Activated CD8-positive, alpha-beta T cell treated with anti-CD3 and anti-CD28 coated beads, Interleukin-2, amount 10 ng/mL, durations not matched to agents 7 days and 5 days (primary cell): ENCODE measurements around the gene NFIC. TPM values are rescaled to one million over a fixed set of nuclear protein-coding genes. Genes with fewer than 3 reads are reported as not detected.
A peak's percentile ranks its signal among the peaks of the same experiment; 100 is the strongest.

Source experiments
- ATAC-seq: fragments of 150-1000 bp; cut with Tn5 transposase; one replicate; pipeline ENCODE4 v1.10.0; 2021; ENCODE audit warnings: moderate library complexity
- CTCF ChIA-PET: fragments of 350-600 bp; sonication (Branson Sonifier 250); formaldehyde crosslinking; loops from one replicate; lab custom pipeline; 2021; ENCODE audit warnings: antibody characterized with exemption; lab: Charles Lee
- POLR2A ChIA-PET: fragments of 350-600 bp; sonication (Branson Sonifier 250); formaldehyde crosslinking; loops from one replicate; lab custom pipeline; 2021; ENCODE audit warnings: antibody characterized with exemption; lab: Charles Lee
- DNase-seq: peaks from one replicate; pipeline ENCODE4 v3.0.0-alpha.2; 2020
- H3K27ac Mint-ChIP-seq: one replicate; pipeline ENCODE4 v1.8.0; 2021; ENCODE audit warnings: mild to moderate bottlenecking, mixed read lengths
- H3K27me3 Mint-ChIP-seq: one replicate; pipeline ENCODE4 v1.8.0; 2021; ENCODE audit warnings: low read depth, mixed read lengths
- H3K36me3 Mint-ChIP-seq: one replicate; pipeline ENCODE4 v1.8.0; 2021; ENCODE audit warnings: low read depth, mixed read lengths
- H3K4me1 Mint-ChIP-seq: one replicate; pipeline ENCODE4 v1.8.0; 2021; ENCODE audit warnings: low read depth, mixed read lengths
- H3K4me3 Mint-ChIP-seq: one replicate; pipeline ENCODE4 v1.8.0; 2021; ENCODE audit warnings: mild to moderate bottlenecking, mixed read lengths
- H3K9me3 Mint-ChIP-seq: one replicate; pipeline ENCODE4 v1.8.0; 2022; ENCODE audit warnings: mixed read lengths; ENCODE audit not compliant: insufficient read depth
- total RNA-seq, 2 experiments: library from RNA; stranded (reverse); gene quantifications; one replicate each; pipeline ENCODE4 v1.2.3, GENCODE V29; 2021

NFIC gene
- total RNA-seq, 2 experiments from 2014 or later: 13.4 to 14.0 TPM

GRCh38 chr19:3494051-3494450, 127.7 kb downstream of the NFIC start:
- peak; percentile 59 for ATAC-seq
- CTCF ChIA-PET: interaction anchor here (2.0 kb wide), 1 partner anchor 9 kb away, joined by 9 read pairs; no protein-coding TSS in a partner anchor
- H3K27me3 Mint-ChIP-seq: no peaks in the 10 kb centered on the region
- peak; percentile 45 for DNase-seq
- H3K4me1 Mint-ChIP-seq: peaks cover 17% of the 10 kb centered on the region
- H3K4me3 Mint-ChIP-seq: no peak overlapping the region
- no peak overlapping the region for H3K27ac Mint-ChIP-seq
- H3K9me3 Mint-ChIP-seq: no peaks in the 10 kb centered on the region
- POLR2A ChIA-PET: interaction anchor here (1.0 kb wide), 1 partner anchor 15 kb away, joined by 5 read pairs; no protein-coding TSS in a partner anchor
- H3K36me3 Mint-ChIP-seq: peaks cover 36% of the 10 kb centered on the region

DNA sequence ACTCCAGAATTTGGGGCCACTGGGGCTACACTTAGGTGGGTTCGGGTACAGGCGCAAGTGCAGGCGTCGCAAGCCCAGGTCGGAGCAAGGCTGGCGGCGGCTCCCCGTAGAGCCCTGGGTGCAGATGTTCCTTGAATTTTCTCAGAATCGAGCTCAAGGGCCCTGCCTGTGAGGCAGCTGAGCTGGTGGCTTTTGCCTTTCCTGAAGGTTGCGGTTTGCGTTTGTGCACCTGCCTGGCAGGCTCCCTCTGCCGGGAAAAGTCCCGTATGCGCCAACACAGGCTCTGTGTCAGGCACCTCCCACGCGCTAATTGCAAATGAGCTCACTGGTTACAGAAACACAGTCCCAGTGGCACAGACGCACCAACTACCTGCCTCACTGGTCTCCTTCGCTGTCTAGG, 128.2 kb downstream of the NFIC start:
- peak; percentile 43 for DNase-seq
- Mint-ChIP-seq H3K4me3 (no peak overlapping the region), H3K4me1 (peaks cover 20% of the 10 kb centered on the region), H3K36me3 (peaks cover 36% of the 10 kb centered on the region), H3K27ac (no peak overlapping the region), H3K27me3 (no peaks in the 10 kb centered on the region), H3K9me3 (no peaks in the 10 kb centered on the region)
- POLR2A ChIA-PET: interaction anchor here (0.8 to 1.0 kb wide), 2 partner anchors 9 to 15 kb away, joined by 3 to 5 read pairs; no protein-coding TSS in a partner anchor
- CTCF ChIA-PET: interaction anchor here (0.6 to 2.0 kb wide), 2 partner anchors 9 to 215 kb away, joined by 3 to 9 read pairs; no protein-coding TSS in a partner anchor
- ATAC-seq: peak; percentile 38

GRCh38 chr19:3496392-3497273, 130.2 kb downstream of the NFIC start:
- CTCF ChIA-PET: interaction anchor here (10.1 kb wide), 1 partner anchor 11 kb away, joined by 62 read pairs; the partner anchor contains the start of gene SMIM44
- no peak for ATAC-seq
- Mint-ChIP-seq H3K9me3 (no peaks in the 10 kb centered on the region), H3K27me3 (no peaks in the 10 kb centered on the region), H3K36me3 (peaks cover 39% of the 10 kb centered on the region), H3K4me1 (peaks cover 32% of the 10 kb centered on the region), H3K4me3 (no peak overlapping the region), H3K27ac (peak overlapping the region; percentile 21)
- POLR2A ChIA-PET: no interaction called here
- no peak for DNase-seq

DNA sequence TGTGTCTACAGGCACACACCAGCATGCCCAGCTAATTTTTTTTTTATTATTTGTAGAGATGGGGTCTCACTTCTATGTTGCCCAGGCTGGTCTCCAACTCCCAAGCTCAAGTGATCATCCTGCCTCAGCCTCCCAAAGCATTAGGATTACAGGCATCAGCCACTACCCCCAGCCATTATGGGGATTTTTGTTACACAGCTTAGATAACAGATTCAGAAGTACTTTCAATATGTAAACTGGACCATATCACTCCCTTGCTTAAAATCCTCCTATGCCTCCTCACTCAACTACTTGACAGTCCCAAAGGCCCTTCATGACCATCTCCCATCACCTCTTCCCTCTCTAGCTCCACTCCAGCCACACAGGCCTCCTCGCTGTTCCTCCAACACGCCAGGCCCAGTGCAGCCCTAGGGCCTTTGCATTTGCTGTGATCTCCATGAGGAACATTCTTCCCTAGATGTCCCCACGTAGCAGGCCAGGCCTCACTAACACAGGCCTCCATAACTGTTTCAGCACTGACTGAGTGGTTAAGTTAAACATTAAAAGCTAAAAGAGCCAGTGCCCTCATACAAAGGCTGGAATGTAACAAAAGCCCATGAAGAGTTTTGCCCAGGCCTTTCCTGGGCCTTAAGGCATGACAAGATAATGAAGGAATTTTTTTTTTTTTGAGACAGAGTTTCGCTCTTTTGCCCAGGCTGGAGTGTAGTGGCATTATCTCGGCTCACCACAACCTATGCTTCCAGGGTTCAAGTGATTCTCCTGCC, 131.6 kb downstream of the NFIC start:
- no peak for ATAC-seq
- Mint-ChIP-seq H3K4me1 (peaks cover 32% of the 10 kb centered on the region), H3K27me3 (no peaks in the 10 kb centered on the region), H3K9me3 (no peaks in the 10 kb centered on the region), H3K27ac (peak overlapping the region; percentile 5), H3K36me3 (peaks cover 36% of the 10 kb centered on the region), H3K4me3 (no peak overlapping the region)
- CTCF ChIA-PET: interaction anchor here (10.1 kb wide), 1 partner anchor 13 kb away, joined by 62 read pairs; the partner anchor contains the start of gene SMIM44
- POLR2A ChIA-PET: no interaction called here
- DNase-seq: no peak

- CTCF ChIA-PET: interaction anchor here (2.3 to 10.1 kb wide), 2 partner anchors 15 to 195 kb away, joined by 8 to 62 read pairs; partner anchors contain the start of gene SMIM44
- POLR2A ChIA-PET: interaction anchor here (0.5 to 1.6 kb wide), 4 partner anchors 11 to 91 kb away, joined by 3 to 5 read pairs (median 3); no protein-coding TSS in a partner anchor
- Mint-ChIP-seq H3K4me3 (peak overlapping the region; percentile 78), H3K4me1 (peaks cover 31% of the 10 kb centered on the region), H3K27me3 (no peaks in the 10 kb centered on the region), H3K36me3 (peaks cover 25% of the 10 kb centered on the region), H3K27ac (peak overlapping the region; percentile 96), H3K9me3 (no peaks in the 10 kb centered on the region)
- DNase-seq (no peak), ATAC-seq (peak; percentile 13)
Measured at GRCh38 chr19:3499738-3500428, 133.5 kb downstream of the NFIC start.

DNA sequence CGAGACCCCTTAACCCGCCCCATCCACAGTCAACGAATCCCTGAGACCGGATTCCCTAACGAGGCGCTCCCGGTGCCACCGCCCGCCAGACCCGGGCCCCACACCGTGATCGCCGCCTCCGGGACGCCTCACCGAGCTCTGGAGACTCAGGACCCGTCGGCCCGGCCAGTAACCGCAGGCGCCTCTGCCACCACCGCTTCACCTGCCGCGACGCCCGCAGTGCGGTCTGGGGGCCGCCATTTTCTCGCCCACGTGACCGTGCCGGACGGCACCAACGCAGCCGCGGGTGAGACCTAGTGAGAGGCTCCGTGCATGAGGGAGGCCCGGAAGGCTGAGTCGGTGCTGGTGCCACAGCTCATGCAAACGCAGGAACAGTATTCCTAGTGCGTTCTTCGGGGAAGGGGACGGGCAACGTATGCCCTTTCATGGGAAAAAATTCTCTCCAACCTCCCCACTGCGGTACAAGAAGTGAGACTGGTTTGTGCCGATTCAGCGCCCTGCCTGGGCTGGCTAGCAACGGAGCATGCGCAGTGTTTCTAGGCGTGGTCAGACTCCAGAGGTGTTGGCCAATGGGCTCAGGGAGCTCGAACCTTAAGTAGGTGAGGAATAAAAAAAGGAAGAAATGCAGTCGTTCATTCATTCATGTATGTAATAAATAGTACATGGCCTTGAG, 134.2 kb downstream of the NFIC start, which contains the start of gene DOHH:
Gene DOHH (minus strand): TSS at position 246 of the 673 bp plus-strand sequence. CDS start 3,860 bp downstream, outside the sequence.
- DNase-seq (peak; percentile 97), ATAC-seq (peak; percentile 86)
- H3K27ac Mint-ChIP-seq: peak within 1 kb of the TSS; percentile 96
- POLR2A ChIA-PET: interaction anchor here (0.5 to 1.6 kb wide), 4 partner anchors 11 to 90 kb away, joined by 3 to 5 read pairs (median 3); no protein-coding TSS in a partner anchor
- H3K4me3 Mint-ChIP-seq: peak within 1 kb of the TSS; percentile 78
- H3K4me1 Mint-ChIP-seq: peaks cover 33% of the 10 kb centered on the region
- CTCF ChIA-PET: interaction anchor here (0.8 to 10.1 kb wide), 5 partner anchors 15 to 196 kb away, joined by 3 to 62 read pairs (median 3); partner anchors contain the start of gene SMIM44
- H3K36me3 Mint-ChIP-seq: peaks cover 18% of the 10 kb centered on the region
- H3K9me3 Mint-ChIP-seq: no peaks in the 10 kb centered on the region
- H3K27me3 Mint-ChIP-seq: no peaks in the 10 kb centered on the region

- Mint-ChIP-seq H3K36me3 (peaks cover 15% of the 10 kb centered on the region), H3K9me3 (no peaks in the 10 kb centered on the region), H3K4me3 (no peak overlapping the region)
Measured at GRCh38 chr19:3501780-3502179, 135.4 kb downstream of the NFIC start.

DNA sequence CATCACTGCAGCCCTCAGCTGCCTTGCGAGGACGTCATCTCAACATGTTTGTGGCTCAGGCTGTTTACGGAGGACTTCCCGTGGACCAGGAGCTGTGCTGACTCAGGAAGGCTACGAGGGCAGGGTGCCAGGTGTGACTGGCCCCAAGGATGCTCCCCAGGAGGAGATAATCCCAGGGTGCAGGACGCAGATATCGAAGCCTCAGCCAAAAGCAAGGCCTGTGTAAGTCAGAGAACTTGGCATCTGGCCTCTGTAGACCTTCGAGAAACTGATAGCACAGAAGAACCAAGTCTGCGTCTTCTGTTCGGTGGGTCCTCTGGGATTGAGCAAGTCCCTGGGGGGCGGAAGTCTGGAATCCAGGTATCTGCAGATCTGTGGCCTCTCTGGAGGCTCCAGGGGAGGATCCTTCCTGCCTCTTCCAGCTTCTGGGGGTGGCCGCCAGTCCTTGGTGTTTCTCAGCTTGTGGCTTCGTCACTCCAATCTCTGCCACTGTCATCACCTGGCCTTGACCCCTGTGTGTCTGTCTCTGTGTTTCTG, 136.7 kb downstream of the NFIC start:
- peaks cover 44% of the 10 kb centered on the region for H3K4me1 Mint-ChIP-seq
- ATAC-seq (no peak), DNase-seq (no peak)
- H3K27me3 Mint-ChIP-seq: no peaks in the 10 kb centered on the region
- H3K9me3 Mint-ChIP-seq: no peaks in the 10 kb centered on the region
- ChIA-PET POLR2A (interaction anchor here (0.5 to 1.2 kb wide), 2 partner anchors 8 to 503 kb away, joined by 3 read pairs; no protein-coding TSS in a partner anchor), CTCF (interaction anchor here (1.3 to 10.1 kb wide), 2 partner anchors 18 to 42 kb away, joined by 3 to 62 read pairs; partner anchors contain the start of gene SMIM44)
- H3K36me3 Mint-ChIP-seq: peaks cover 17% of the 10 kb centered on the region
- no peak overlapping the region for H3K27ac Mint-ChIP-seq
- H3K4me3 Mint-ChIP-seq: no peak overlapping the region

More at GRCh38 chr19:3501780-3502179, 135.4 kb downstream of the NFIC start:
- Mint-ChIP-seq H3K27ac (no peak overlapping the region), H3K27me3 (no peaks in the 10 kb centered on the region), H3K4me1 (peaks cover 36% of the 10 kb centered on the region)
- ATAC-seq: no peak
- DNase-seq: no peak
- ChIA-PET CTCF (interaction anchor here (0.6 to 10.1 kb wide), 4 partner anchors 16 to 914 kb away, joined by 3 to 62 read pairs (median 3); partner anchors contain the start of gene SMIM44), POLR2A (no interaction called here)

- ATAC-seq (no peak), DNase-seq (no peak)
- Mint-ChIP-seq H3K27ac (peak overlapping the region; percentile 99), H3K9me3 (no peaks in the 10 kb centered on the region), H3K4me3 (peak overlapping the region; percentile 82), H3K36me3 (peaks cover 30% of the 10 kb centered on the region), H3K27me3 (no peaks in the 10 kb centered on the region), H3K4me1 (peaks cover 53% of the 10 kb centered on the region)
- CTCF ChIA-PET: interaction anchor here (10.1 kb wide), 1 partner anchor 19 kb away, joined by 62 read pairs; the partner anchor contains the start of gene SMIM44
- POLR2A ChIA-PET: interaction anchor here (0.7 to 1.1 kb wide), 2 partner anchors 128 to 554 kb away, joined by 3 read pairs; no protein-coding TSS in a partner anchor
Measured at GRCh38 chr19:3504735-3505134, 138.4 kb downstream of the NFIC start.
